SK-N-SH treated with all-trans-retinoic acid at 6 μM for 48 hours (cell line): ENCODE results near the gene KRT7.

Experiments
- ARNTL ChIP-seq: fragments of 450-650 bp; formaldehyde crosslinking; IDR thresholded peaks from 2 replicates; pipeline ENCODE4 v1.5.0; 2020; ENCODE audit warnings: low read depth, mild to moderate bottlenecking, moderate library complexity, borderline replicate concordance
- CSDC2 ChIP-seq: fragments of 250-450 bp; sonication (Bioruptor Pico); IDR thresholded peaks from 2 replicates; pipeline ENCODE4 v1.5.0; 2020; ENCODE audit warnings: mild to moderate bottlenecking, moderate library complexity
- GLIS3 ChIP-seq: fragments of 250-450 bp; sonication (Bioruptor Pico); IDR thresholded peaks from 2 replicates; pipeline ENCODE4 v1.5.0; 2020; ENCODE audit warnings: mild to moderate bottlenecking, moderate library complexity
- ISL1 ChIP-seq: fragments of 250-450 bp; sonication (Bioruptor Pico); IDR thresholded peaks from 2 replicates; pipeline ENCODE4 v2.1.2; 2022; ENCODE audit warnings: mild to moderate bottlenecking, moderate library complexity
- PATZ1 ChIP-seq: fragments of 250-450 bp; sonication (Bioruptor Pico); IDR thresholded peaks from 2 replicates; pipeline ENCODE4 v1.8.0; 2020; ENCODE audit warnings: mild to moderate bottlenecking, moderate library complexity, borderline replicate concordance
- PPARA ChIP-seq: fragments of 250-450 bp; sonication (Bioruptor Pico); IDR thresholded peaks from 2 replicates; pipeline ENCODE4 v1.5.0; 2020; ENCODE audit warnings: mild to moderate bottlenecking, borderline replicate concordance
- RARB ChIP-seq: fragments of 250-450 bp; sonication (Bioruptor Pico); IDR thresholded peaks from 2 replicates; pipeline ENCODE4 v1.8.0; 2021; ENCODE audit warnings: mild to moderate bottlenecking, moderate library complexity
- SNAI2 ChIP-seq: fragments of 250-450 bp; sonication (Bioruptor Pico); IDR thresholded peaks from 2 replicates; pipeline ENCODE4 v1.5.0; 2020; ENCODE audit warnings: mild to moderate bottlenecking, moderate library complexity
- ZC3H10 ChIP-seq: fragments of 250-450 bp; sonication (Bioruptor Pico); IDR thresholded peaks from 2 replicates; pipeline ENCODE4 v1.5.1; 2021; ENCODE audit warnings: mild to moderate bottlenecking, moderate library complexity
- ZFP3 ChIP-seq: fragments of 250-450 bp; sonication (Bioruptor Pico); IDR thresholded peaks from 2 replicates; pipeline ENCODE4 v1.5.0; 2020; ENCODE audit warnings: mild to moderate bottlenecking, moderate library complexity
- ZFP30 ChIP-seq: fragments of 450-650 bp; formaldehyde crosslinking; IDR thresholded peaks from 2 replicates; pipeline ENCODE4 v1.5.0; 2022; ENCODE audit warnings: mild to moderate bottlenecking, moderate library complexity
- ZNF70 ChIP-seq: fragments of 450-650 bp; formaldehyde crosslinking; IDR thresholded peaks from 2 replicates; pipeline ENCODE4 v1.5.0; 2020; ENCODE audit warnings: mild to moderate bottlenecking, moderate library complexity
- TF ChIP-seq, protein P1 (sequence below): fragments of 250-450 bp; sonication (Bioruptor Pico); IDR thresholded peaks from 2 replicates; pipeline ENCODE4 v1.5.1; 2021; ENCODE audit warnings: mild to moderate bottlenecking, moderate library complexity

GRCh38 chr12:52243259-52243855 lies 10.3 kb downstream of the KRT7 start:
- TF ChIP-seq ARNTL (no peak), ZC3H10 (CRISPR knock-in tag) (no peak), RARB (CRISPR knock-in tag) (no peak), ZFP3 (CRISPR knock-in tag) (no peak), ZNF70 (CRISPR knock-in tag) (no peak), PPARA (no peak), CSDC2 (CRISPR knock-in tag) (no peak), ZFP30 (no peak), GLIS3 (CRISPR knock-in tag) (no peak), ISL1 (no peak), SNAI2 (CRISPR knock-in tag) (no peak), PATZ1 (CRISPR knock-in tag) (no peak)
- TF ChIP-seq, protein P1, sequence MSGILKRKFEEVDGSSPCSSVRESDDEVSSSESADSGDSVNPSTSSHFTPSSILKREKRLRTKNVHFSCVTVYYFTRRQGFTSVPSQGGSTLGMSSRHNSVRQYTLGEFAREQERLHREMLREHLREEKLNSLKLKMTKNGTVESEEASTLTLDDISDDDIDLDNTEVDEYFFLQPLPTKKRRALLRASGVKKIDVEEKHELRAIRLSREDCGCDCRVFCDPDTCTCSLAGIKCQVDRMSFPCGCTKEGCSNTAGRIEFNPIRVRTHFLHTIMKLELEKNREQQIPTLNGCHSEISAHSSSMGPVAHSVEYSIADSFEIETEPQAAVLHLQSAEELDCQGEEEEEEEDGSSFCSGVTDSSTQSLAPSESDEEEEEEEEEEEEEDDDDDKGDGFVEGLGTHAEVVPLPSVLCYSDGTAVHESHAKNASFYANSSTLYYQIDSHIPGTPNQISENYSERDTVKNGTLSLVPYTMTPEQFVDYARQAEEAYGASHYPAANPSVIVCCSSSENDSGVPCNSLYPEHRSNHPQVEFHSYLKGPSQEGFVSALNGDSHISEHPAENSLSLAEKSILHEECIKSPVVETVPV (CRISPR knock-in tag) = no peak
